ENCODE results near the gene MED12L.

The MED12L gene

GRCh38 chr3:151483488-151483887 is 398.0 kb downstream of the MED12L start:
- in situ Hi-C loops (cut with HindIII; ENCODE audit: low sequenced_read_pairs): no loop called here

GRCh38 chr3:151483961-151484520 is 398.6 kb downstream of the MED12L start:
- TF ChIP-seq, protein P1, sequence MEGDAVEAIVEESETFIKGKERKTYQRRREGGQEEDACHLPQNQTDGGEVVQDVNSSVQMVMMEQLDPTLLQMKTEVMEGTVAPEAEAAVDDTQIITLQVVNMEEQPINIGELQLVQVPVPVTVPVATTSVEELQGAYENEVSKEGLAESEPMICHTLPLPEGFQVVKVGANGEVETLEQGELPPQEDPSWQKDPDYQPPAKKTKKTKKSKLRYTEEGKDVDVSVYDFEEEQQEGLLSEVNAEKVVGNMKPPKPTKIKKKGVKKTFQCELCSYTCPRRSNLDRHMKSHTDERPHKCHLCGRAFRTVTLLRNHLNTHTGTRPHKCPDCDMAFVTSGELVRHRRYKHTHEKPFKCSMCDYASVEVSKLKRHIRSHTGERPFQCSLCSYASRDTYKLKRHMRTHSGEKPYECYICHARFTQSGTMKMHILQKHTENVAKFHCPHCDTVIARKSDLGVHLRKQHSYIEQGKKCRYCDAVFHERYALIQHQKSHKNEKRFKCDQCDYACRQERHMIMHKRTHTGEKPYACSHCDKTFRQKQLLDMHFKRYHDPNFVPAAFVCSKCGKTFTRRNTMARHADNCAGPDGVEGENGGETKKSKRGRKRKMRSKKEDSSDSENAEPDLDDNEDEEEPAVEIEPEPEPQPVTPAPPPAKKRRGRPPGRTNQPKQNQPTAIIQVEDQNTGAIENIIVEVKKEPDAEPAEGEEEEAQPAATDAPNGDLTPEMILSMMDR (IDR thresholded peaks at IDR 0.05; ENCODE audit: low read depth, low read length): no peak
- DNase-seq (ENCODE audit: low read depth, low spot score): no peak
- in situ Hi-C loops (cut with HindIII; ENCODE audit: low sequenced_read_pairs): no loop called here

More at GRCh38 chr3:151483488-151483887, 398.0 kb downstream of the MED12L start:
- TF ChIP-seq, protein P1 (IDR thresholded peaks at IDR 0.05; ENCODE audit: low read depth, low read length): no peak
- H3K4me3 ChIP-seq (ENCODE audit: low read depth, low read length): no peak overlapping the region
- no peak for DNase-seq (ENCODE audit: low read depth, low spot score)

More at GRCh38 chr3:151483961-151484520, 398.6 kb downstream of the MED12L start:
- no peak overlapping the region for H3K4me3 ChIP-seq (ENCODE audit: low read depth, low read length)

All from astrocyte of the spinal cord (primary cell).